ENCODE data around the gene LRFN3. TPM values are rescaled to one million over a fixed set of nuclear protein-coding genes. Genes with fewer than 3 reads are reported as not detected.

LRFN3 gene
- total and polyA plus RNA-seq, 2 donors (not counting 1 experiment from before 2014, with no cell fraction given) = 0.79 to 1.6 TPM

DNA sequence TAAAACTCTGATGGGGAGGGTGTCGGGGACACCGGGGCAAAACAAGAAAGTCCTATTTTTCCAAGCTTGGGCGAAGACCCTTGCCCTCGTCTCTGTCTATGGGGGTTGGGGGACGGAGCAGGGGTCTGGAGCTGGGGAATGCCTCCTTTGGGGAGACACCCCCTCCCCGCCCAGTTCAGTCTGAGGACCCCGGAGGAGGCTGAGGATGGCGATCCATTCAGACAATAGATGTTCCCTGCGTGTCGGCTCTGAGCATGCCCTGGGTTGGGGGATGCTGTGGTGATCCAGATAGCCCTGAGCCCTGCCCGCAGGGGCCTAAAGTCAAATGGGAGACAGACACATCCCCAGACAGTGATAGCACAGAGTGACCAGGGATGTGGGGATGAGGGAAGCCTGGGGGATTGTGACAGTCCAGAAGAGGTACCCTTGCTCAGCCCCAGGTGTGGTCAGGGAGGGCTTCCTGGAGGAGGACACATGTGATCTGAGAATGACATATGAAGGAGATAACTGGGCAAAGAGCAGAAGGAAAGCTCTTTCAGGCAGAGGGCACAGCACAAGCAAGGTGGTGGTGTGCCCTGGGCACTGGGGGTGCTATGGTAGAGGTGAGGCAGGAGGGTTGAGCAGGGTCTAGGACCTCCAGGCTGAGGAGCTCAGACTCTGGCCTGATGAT lies 9.1 kb downstream of the LRFN3 start:
- ATAC-seq (ENCODE audit: low read depth) = no peak

DNA sequence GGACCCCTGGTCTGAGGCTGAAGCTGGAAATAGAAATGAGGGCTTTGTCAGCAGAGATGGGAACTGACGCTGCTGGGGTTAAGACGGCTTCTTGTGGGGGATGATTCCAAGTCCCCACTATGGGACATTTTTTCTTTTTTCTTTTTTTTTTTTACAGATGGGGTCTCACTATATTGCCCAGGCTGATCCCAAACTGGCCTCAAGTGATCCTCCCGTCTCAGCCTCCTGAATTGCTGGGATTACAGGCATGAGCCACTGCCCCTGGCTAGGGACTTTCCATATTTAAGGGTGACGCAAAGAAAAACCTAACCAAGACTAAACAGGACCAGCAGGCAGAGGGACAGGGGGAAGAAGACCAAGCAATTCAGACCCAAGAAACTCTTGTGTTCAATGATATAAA lies 10.0 kb downstream of the LRFN3 start:
- ChIA-PET CTCF (interaction anchor here (0.9 kb wide), 1 partner anchor 182 kb away, joined by 7 read pairs; no protein-coding TSS in a partner anchor), POLR2A (no interaction called here)
- Mint-ChIP-seq H3K4me1 (no peaks in the 10 kb centered on the region), H3K27me3 (peaks cover 7% of the 10 kb centered on the region), H3K9me3 (ENCODE audit: insufficient read depth) (no peaks in the 10 kb centered on the region), H3K27ac (no peak overlapping the region), H3K4me3 (no peak overlapping the region)
- ATAC-seq (ENCODE audit: low read depth) (no peak), DNase-seq (no peak)
- Histone ChIP-seq H3K4me3 (ENCODE audit: control extremely low read depth in 1 of 5, extremely low read depth in 1 of 5, insufficient read depth in 1 of 5, low read depth in 2 of 5, low read length in 4 of 5) (no peak overlapping the region), H3K27ac (ENCODE audit: low read length in 2 of 2) (no peak overlapping the region), H3K9me3 (ENCODE audit: control extremely low read depth in 1 of 3, control insufficient read depth in 2 of 3, insufficient read depth in 1 of 3, low read length in 2 of 3) (no peaks in the 10 kb centered on the region), H3K4me1 (ENCODE audit: control insufficient read depth in 2 of 2, insufficient read depth in 2 of 2, low read length in 2 of 2) (peaks cover 0 to 6% of the 10 kb centered on the region in 2 donors), H3K9ac (ENCODE audit: low read length) (no peak overlapping the region), H2AFZ (ENCODE audit: insufficient read depth, low read depth, low read length, poor library complexity, severe bottlenecking) (no peak overlapping the region), H3K4me2 (replicated peaks; ENCODE audit: low read depth, low read length, poor library complexity, severe bottlenecking) (no peak overlapping the region), H3K36me3 (replicated peaks in 1 of 2; ENCODE audit: control extremely low read depth in 1 of 2, control insufficient read depth in 1 of 2, extremely low read depth in 1 of 2, insufficient read depth in 2 of 2, low read length in 1 of 2) (no peaks in the 10 kb centered on the region), H3K79me2 (ENCODE audit: control insufficient read depth, insufficient read depth, low read length) (no peaks in the 10 kb centered on the region), H3K27me3 (replicated peaks in 1 of 4; ENCODE audit: control extremely low read depth in 1 of 4, control insufficient read depth in 3 of 4, insufficient read depth in 4 of 4, low read length in 3 of 4) (no peaks in the 10 kb centered on the region), H4K20me1 (ENCODE audit: control insufficient read depth, insufficient read depth, low read length, poor library complexity, severe bottlenecking) (no peaks in the 10 kb centered on the region)
- 100% methylated on average over 1 of the region's 4 CpGs for WGBS (ENCODE audit: insufficient coverage)
- intact Hi-C loops (cut with micrococcal nuclease) = no loop called here
- TF ChIP-seq EZH2 (IDR thresholded peaks at IDR 0.05; ENCODE audit: borderline replicate concordance, insufficient read depth, low read depth, low read length, poor library complexity, severe bottlenecking) = no peak
- TF ChIP-seq, protein P1, sequence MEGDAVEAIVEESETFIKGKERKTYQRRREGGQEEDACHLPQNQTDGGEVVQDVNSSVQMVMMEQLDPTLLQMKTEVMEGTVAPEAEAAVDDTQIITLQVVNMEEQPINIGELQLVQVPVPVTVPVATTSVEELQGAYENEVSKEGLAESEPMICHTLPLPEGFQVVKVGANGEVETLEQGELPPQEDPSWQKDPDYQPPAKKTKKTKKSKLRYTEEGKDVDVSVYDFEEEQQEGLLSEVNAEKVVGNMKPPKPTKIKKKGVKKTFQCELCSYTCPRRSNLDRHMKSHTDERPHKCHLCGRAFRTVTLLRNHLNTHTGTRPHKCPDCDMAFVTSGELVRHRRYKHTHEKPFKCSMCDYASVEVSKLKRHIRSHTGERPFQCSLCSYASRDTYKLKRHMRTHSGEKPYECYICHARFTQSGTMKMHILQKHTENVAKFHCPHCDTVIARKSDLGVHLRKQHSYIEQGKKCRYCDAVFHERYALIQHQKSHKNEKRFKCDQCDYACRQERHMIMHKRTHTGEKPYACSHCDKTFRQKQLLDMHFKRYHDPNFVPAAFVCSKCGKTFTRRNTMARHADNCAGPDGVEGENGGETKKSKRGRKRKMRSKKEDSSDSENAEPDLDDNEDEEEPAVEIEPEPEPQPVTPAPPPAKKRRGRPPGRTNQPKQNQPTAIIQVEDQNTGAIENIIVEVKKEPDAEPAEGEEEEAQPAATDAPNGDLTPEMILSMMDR (IDR thresholded peaks at IDR 0.05) = no peak

More for the DNA sequence above, 9.1 kb downstream of the LRFN3 start:
- Histone ChIP-seq H3K9ac (ENCODE audit: low read length) (no peak overlapping the region), H3K4me1 (ENCODE audit: control insufficient read depth in 2 of 2, insufficient read depth in 2 of 2, low read length in 2 of 2) (peaks cover 0 to 6% of the 10 kb centered on the region in 2 donors), H3K4me2 (replicated peaks; ENCODE audit: low read depth, low read length, poor library complexity, severe bottlenecking) (no peak overlapping the region), H3K9me3 (ENCODE audit: control extremely low read depth in 1 of 3, control insufficient read depth in 2 of 3, insufficient read depth in 1 of 3, low read length in 2 of 3) (no peaks in the 10 kb centered on the region), H3K36me3 (replicated peaks in 1 of 2; ENCODE audit: control extremely low read depth in 1 of 2, control insufficient read depth in 1 of 2, extremely low read depth in 1 of 2, insufficient read depth in 2 of 2, low read length in 1 of 2) (no peaks in the 10 kb centered on the region), H3K4me3 (ENCODE audit: control extremely low read depth in 1 of 5, extremely low read depth in 1 of 5, insufficient read depth in 1 of 5, low read depth in 2 of 5, low read length in 4 of 5) (no peak overlapping the region), H3K79me2 (ENCODE audit: control insufficient read depth, insufficient read depth, low read length) (no peaks in the 10 kb centered on the region), H3K27me3 (replicated peaks in 1 of 4; ENCODE audit: control extremely low read depth in 1 of 4, control insufficient read depth in 3 of 4, insufficient read depth in 4 of 4, low read length in 3 of 4) (no peaks in the 10 kb centered on the region), H2AFZ (ENCODE audit: insufficient read depth, low read depth, low read length, poor library complexity, severe bottlenecking) (no peak overlapping the region), H4K20me1 (ENCODE audit: control insufficient read depth, insufficient read depth, low read length, poor library complexity, severe bottlenecking) (no peaks in the 10 kb centered on the region), H3K27ac (ENCODE audit: low read length in 2 of 2) (no peak overlapping the region)
- no peaks in the 10 kb centered on the region for H3K4me1 Mint-ChIP-seq
- no peak for DNase-seq
- POLR2A ChIA-PET = interaction anchor here (1.8 kb wide), 1 partner anchor 14 kb away, joined by 3 read pairs; no protein-coding TSS in a partner anchor
- CTCF ChIA-PET = no interaction called here
- peaks cover 7% of the 10 kb centered on the region for H3K27me3 Mint-ChIP-seq
- H3K9me3 Mint-ChIP-seq (ENCODE audit: insufficient read depth) = no peaks in the 10 kb centered on the region
- intact Hi-C loops (cut with micrococcal nuclease) = no loop called here
- H3K4me3 Mint-ChIP-seq = no peak overlapping the region
- 93% methylated on average over 8 of the region's 11 CpGs for whole genome bisulfite sequencing (ENCODE audit: insufficient coverage)
- no peak overlapping the region for H3K27ac Mint-ChIP-seq
- TF ChIP-seq, protein P1 (IDR thresholded peaks at IDR 0.05) = no peak
- TF ChIP-seq EZH2 (IDR thresholded peaks at IDR 0.05; ENCODE audit: borderline replicate concordance, insufficient read depth, low read depth, low read length, poor library complexity, severe bottlenecking) = no peak
